HepG2 (cell line): ENCODE measurements around the gene ZNF75A. TPM values are rescaled to one million over a fixed set of nuclear protein-coding genes. Genes with fewer than 3 reads are reported as not detected.

Experiments used
- CREB1 ChIP-seq, 2 experiments: fragments of 450-650 bp in 1 of 2; IDR thresholded peaks; 2 replicates each; pipeline ENCODE4 v1.6.1; 2016 to 2017; ENCODE audit warnings: control low read depth in 1 of 2, mild to moderate bottlenecking in 1 of 2, missing compliant biosample characterization in 1 of 2, missing genetic modification characterization in 1 of 2
- GATAD1 ChIP-seq: IDR thresholded peaks from 2 replicates; pipeline ENCODE4 v1.6.1; 2016; ENCODE audit warnings: missing genetic modification reagents, missing compliant biosample characterization
- HNF4G ChIP-seq, 2 experiments: sonication (generic) in 1 of 2; formaldehyde crosslinking in 1 of 2; IDR thresholded peaks; 2 replicates each; pipeline versions ENCODE4 v1.4.0 to v1.6.1; 2011 to 2020; ENCODE audit warnings: borderline replicate concordance in 2 of 2, low read depth in 2 of 2, mild to moderate bottlenecking in 2 of 2, low read length in 1 of 2, missing genetic modification reagents in 1 of 2, moderate library complexity in 1 of 2
- MAZ ChIP-seq, 2 experiments: sonication (generic) in 1 of 2; formaldehyde crosslinking in 1 of 2; IDR thresholded peaks; 2 replicates each; pipeline versions ENCODE4 v1.5.0 to v1.6.1; 2012 to 2020; ENCODE audit warnings: low read depth in 2 of 2, mild to moderate bottlenecking in 2 of 2, borderline replicate concordance in 1 of 2, improper control_type of control experiment in 1 of 2, low read length in 1 of 2, missing genetic modification reagents in 1 of 2, moderate library complexity in 1 of 2
- NFIB ChIP-seq: sonication (generic); formaldehyde crosslinking; IDR thresholded peaks from 2 replicates; pipeline ENCODE4 v1.9.0; 2021; ENCODE audit warnings: missing genetic modification reagents, mild to moderate bottlenecking, borderline replicate concordance
- RCOR2 ChIP-seq: IDR thresholded peaks from 2 replicates; pipeline ENCODE4 v1.6.1; 2016; ENCODE audit warnings: missing biosample characterization, missing genetic modification reagents
- ZBTB7B ChIP-seq: sonication (generic); formaldehyde crosslinking; IDR thresholded peaks from 2 replicates; pipeline ENCODE4 v1.4.0; 2020; ENCODE audit warnings: missing genetic modification reagents
- ZNF44 ChIP-seq: sonication (generic); formaldehyde crosslinking; IDR thresholded peaks from 2 replicates; pipeline ENCODE4 v1.5.1; 2020; ENCODE audit warnings: mild to moderate bottlenecking, missing genetic modification reagents
- ZSCAN31 ChIP-seq: sonication (generic); formaldehyde crosslinking; IDR thresholded peaks from 2 replicates; pipeline ENCODE4 v1.5.0; 2020; ENCODE audit warnings: low read depth, mild to moderate bottlenecking, missing genetic modification reagents
- polyA plus RNA-seq, 8 experiments: library from polyadenylated mRNA; depleted of rRNA in 3 of 8; stranded (reverse) in 7 of 8; unstranded in 1 of 8; fragments of >200 nt; fragmentation: Illumina TruSeq in 4 of 8; extraction: Trizol in 4 of 8; gene quantifications; 2 replicates each; pipeline versions ENCODE4 v1.2.1 to v1.2.3, GENCODE V29; 2011 to 2016; ENCODE audit warnings: low read depth in 4 of 8, missing spikeins in 1 of 8, mixed read lengths in 1 of 8; ENCODE audit not compliant: insufficient read depth in 1 of 8
- total RNA-seq, 5 experiments: library from RNA; depleted of rRNA; stranded (reverse); fragments of >200 nt; fragmentation: Illumina TruSeq; extraction: Trizol; gene quantifications; 2 replicates each; pipeline ENCODE4 v1.2.3, GENCODE V29; 2016; ENCODE audit warnings: low read depth in 1 of 5
- TF ChIP-seq, protein P1 (sequence below): IDR thresholded peaks from 2 replicates; pipeline ENCODE4 v1.6.1; 2012; ENCODE audit warnings: low read depth, low read length, improper control_type of control experiment
- TF ChIP-seq, protein P2 (sequence below): sonication (generic); formaldehyde crosslinking; IDR thresholded peaks from 2 replicates; pipeline ENCODE4 v1.4.0; 2020; ENCODE audit warnings: missing genetic modification reagents
- TF ChIP-seq, protein P3 (sequence below): sonication (generic); formaldehyde crosslinking; IDR thresholded peaks from 2 replicates; pipeline ENCODE4 v1.4.0; 2020; ENCODE audit warnings: missing genetic modification reagents
- TF ChIP-seq, protein P4 (sequence below): sonication (generic); formaldehyde crosslinking; IDR thresholded peaks from 2 replicates; pipeline ENCODE4 v1.5.1; 2020; ENCODE audit warnings: missing genetic modification reagents, mild to moderate bottlenecking, borderline replicate concordance
- TF ChIP-seq, protein P5 (sequence below): IDR thresholded peaks from 2 replicates; pipeline ENCODE4 v1.6.1; 2016; ENCODE audit warnings: mild to moderate bottlenecking

The ZNF75A gene
- total and polyA plus RNA-seq, 2 of the 13 experiments (the other 11 are each of a cell fraction or from before 2014, with no cell fraction given): 1.4 to 2.1 TPM

DNA sequence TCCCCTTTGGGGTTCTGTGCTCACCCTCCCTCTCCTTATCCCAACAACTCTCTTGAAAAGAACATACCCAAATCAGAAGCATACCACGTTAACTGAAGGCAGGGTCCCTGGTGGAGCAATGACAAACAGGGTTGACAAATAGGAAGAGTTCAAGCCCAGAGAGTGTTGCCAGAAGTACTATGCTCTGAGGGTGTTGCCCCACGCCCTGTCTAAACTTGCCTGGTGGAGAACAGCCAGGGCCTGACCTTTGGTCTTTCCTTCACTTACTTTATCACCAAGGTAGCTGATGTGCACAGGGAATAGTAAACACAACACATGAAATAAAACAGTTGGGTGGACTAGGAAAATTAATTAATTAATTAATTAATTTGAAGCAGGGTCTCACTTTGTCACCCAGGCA lies 23.3 kb downstream of the ZNF75A start (continued):
- TF ChIP-seq ZBTB7B: no peak
- TF ChIP-seq NFIB (CRISPR knock-in tag): no peak
- no peak for TF ChIP-seq RCOR2 (CRISPR knock-in tag)
- TF ChIP-seq, protein P1, sequence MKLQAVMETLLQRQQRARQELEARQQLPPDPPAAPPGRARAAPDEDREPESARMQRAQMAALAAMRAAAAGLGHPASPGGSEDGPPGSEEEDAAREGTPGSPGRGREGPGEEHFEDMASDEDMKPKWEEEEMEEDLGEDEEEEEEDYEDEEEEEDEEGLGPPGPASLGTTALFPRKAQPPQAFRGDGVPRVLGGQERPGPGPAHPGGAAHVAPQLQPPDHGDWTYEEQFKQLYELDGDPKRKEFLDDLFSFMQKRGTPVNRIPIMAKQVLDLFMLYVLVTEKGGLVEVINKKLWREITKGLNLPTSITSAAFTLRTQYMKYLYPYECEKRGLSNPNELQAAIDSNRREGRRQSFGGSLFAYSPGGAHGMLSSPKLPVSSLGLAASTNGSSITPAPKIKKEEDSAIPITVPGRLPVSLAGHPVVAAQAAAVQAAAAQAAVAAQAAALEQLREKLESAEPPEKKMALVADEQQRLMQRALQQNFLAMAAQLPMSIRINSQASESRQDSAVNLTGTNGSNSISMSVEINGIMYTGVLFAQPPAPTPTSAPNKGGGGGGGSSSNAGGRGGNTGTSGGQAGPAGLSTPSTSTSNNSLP: 0 out of 2 replicates have a peak, but pooled peaks have one; percentile 39
- TF ChIP-seq CREB1 (IDR thresholded peaks at IDR 0.05): no peak
- peak; percentile 23; the same call in 1 of the 2 replicates for TF ChIP-seq CREB1 (CRISPR knock-in tag; IDR thresholded peaks at IDR 0.05)
- no peak for TF ChIP-seq GATAD1 (CRISPR knock-in tag)
- TF ChIP-seq, protein P2, sequence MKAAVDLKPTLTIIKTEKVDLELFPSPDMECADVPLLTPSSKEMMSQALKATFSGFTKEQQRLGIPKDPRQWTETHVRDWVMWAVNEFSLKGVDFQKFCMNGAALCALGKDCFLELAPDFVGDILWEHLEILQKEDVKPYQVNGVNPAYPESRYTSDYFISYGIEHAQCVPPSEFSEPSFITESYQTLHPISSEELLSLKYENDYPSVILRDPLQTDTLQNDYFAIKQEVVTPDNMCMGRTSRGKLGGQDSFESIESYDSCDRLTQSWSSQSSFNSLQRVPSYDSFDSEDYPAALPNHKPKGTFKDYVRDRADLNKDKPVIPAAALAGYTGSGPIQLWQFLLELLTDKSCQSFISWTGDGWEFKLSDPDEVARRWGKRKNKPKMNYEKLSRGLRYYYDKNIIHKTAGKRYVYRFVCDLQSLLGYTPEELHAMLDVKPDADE (CRISPR knock-in tag): no peak
- TF ChIP-seq MAZ (IDR thresholded peaks at IDR 0.05; ENCODE audit: borderline replicate concordance, low read depth, low read length): no peak
- no peak for TF ChIP-seq MAZ (CRISPR knock-in tag; IDR thresholded peaks at IDR 0.05; ENCODE audit: low read depth)
- TF ChIP-seq, protein P3, sequence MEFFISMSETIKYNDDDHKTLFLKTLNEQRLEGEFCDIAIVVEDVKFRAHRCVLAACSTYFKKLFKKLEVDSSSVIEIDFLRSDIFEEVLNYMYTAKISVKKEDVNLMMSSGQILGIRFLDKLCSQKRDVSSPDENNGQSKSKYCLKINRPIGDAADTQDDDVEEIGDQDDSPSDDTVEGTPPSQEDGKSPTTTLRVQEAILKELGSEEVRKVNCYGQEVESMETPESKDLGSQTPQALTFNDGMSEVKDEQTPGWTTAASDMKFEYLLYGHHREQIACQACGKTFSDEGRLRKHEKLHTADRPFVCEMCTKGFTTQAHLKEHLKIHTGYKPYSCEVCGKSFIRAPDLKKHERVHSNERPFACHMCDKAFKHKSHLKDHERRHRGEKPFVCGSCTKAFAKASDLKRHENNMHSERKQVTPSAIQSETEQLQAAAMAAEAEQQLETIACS (CRISPR knock-in tag): no peak
- TF ChIP-seq, protein P4, sequence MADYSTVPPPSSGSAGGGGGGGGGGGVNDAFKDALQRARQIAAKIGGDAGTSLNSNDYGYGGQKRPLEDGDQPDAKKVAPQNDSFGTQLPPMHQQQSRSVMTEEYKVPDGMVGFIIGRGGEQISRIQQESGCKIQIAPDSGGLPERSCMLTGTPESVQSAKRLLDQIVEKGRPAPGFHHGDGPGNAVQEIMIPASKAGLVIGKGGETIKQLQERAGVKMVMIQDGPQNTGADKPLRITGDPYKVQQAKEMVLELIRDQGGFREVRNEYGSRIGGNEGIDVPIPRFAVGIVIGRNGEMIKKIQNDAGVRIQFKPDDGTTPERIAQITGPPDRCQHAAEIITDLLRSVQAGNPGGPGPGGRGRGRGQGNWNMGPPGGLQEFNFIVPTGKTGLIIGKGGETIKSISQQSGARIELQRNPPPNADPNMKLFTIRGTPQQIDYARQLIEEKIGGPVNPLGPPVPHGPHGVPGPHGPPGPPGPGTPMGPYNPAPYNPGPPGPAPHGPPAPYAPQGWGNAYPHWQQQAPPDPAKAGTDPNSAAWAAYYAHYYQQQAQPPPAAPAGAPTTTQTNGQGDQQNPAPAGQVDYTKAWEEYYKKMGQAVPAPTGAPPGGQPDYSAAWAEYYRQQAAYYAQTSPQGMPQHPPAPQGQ (CRISPR knock-in tag): no peak
- TF ChIP-seq, protein P5, sequence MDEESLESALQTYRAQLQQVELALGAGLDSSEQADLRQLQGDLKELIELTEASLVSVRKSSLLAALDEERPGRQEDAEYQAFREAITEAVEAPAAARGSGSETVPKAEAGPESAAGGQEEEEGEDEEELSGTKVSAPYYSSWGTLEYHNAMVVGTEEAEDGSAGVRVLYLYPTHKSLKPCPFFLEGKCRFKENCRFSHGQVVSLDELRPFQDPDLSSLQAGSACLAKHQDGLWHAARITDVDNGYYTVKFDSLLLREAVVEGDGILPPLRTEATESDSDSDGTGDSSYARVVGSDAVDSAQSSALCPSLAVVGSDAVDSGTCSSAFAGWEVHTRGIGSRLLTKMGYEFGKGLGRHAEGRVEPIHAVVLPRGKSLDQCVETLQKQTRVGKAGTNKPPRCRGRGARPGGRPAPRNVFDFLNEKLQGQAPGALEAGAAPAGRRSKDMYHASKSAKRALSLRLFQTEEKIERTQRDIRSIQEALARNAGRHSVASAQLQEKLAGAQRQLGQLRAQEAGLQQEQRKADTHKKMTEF: no peak
- TF ChIP-seq ZSCAN31 (CRISPR knock-in tag): no peak
- TF ChIP-seq HNF4G (IDR thresholded peaks at IDR 0.05; ENCODE audit: borderline replicate concordance, low read depth, low read length): peak; percentile 66
- no peak for TF ChIP-seq HNF4G (CRISPR knock-in tag; IDR thresholded peaks at IDR 0.05; ENCODE audit: borderline replicate concordance, low read depth)
- no peak for TF ChIP-seq ZNF44
